HCT116 (cell line): ENCODE measurements around the gene CUL5. TPM values are rescaled to one million over a fixed set of nuclear protein-coding genes. Genes with fewer than 3 reads are reported as not detected.

Experiments
- ATAC-seq: fragments of 200-7000 bp; cut with Tn5 transposase; 2 replicates; pipeline ENCODE4 v1.9.1; 2020; ENCODE audit warnings: mild to moderate bottlenecking, moderate library complexity
- BruUV-seq: library from RNA; stranded (reverse); fragments of 400-500 nt; replicated peaks from 2 replicates; lab custom pipeline; 2021; lab: Mats Ljungman, UMichigan
- CTCF ChIA-PET: fragments of 300-600 bp; sonication (Branson Sonifier 250); formaldehyde crosslinking; loops from one replicate; lab custom pipeline; 2021; ENCODE audit warnings: antibody characterized with exemption; lab: Charles Lee
- POLR2A ChIA-PET: fragments of 300-600, 350-600 bp; sonication (Branson Sonifier 250); formaldehyde crosslinking; loops from one replicate; lab custom pipeline; 2021; ENCODE audit warnings: antibody characterized with exemption; lab: Charles Lee
- RAD21 ChIA-PET, 2 experiments: fragments of 300-600 bp; sonication (Branson Sonifier 250); formaldehyde crosslinking; loops; one replicate each; lab custom pipeline; 2023; ENCODE audit warnings: low total read pairs in 2 of 2; ENCODE audit not compliant: uncharacterized antibody in 2 of 2, unreplicated experiment in 2 of 2, low non-redundant PET in 1 of 2; lab: Charles Lee
- DNase-seq: peaks from one replicate; pipeline ENCODE4 v3.0.0-alpha.2; 2010; ENCODE audit warnings: low read depth, low spot score
- H2AFZ ChIP-seq: fragments of 200-600 bp; shearing (Covaris generic), sonication (generic); 2 replicates; pipeline ENCODE4 v1.6.1; 2017; ENCODE audit warnings: low read depth, mixed run types, mixed read lengths, antibody characterized with exemption, low read length; ENCODE audit not compliant: poor library complexity, severe bottlenecking
- H3K27ac ChIP-seq: 2 replicates; pipeline ENCODE4 v1.5.1; 2012; ENCODE audit warnings: low read depth, low read length
- H3K27me3 ChIP-seq: fragments of 200-600 bp; sonication (generic); 2 replicates; pipeline ENCODE4 v1.6.1; 2016; ENCODE audit warnings: mixed run types, low read length, mixed read lengths; ENCODE audit not compliant: insufficient read depth
- H3K36me3 ChIP-seq, 2 experiments: fragments of 200-500 bp in 1 of 2; fragments of 200-600 bp in 1 of 2; sonication (Bioruptor generic) in 1 of 2; sonication (generic) in 1 of 2; 2 replicates each; pipeline versions ENCODE4 v1.5.1 to v1.6.1; 2014 to 2016; ENCODE audit warnings: low read length in 2 of 2, inconsistent platforms in 1 of 2, mixed read lengths in 1 of 2, mixed run types in 1 of 2; ENCODE audit not compliant: insufficient read depth in 2 of 2, control insufficient read depth in 1 of 2
- H3K4me1 ChIP-seq, 2 experiments: fragments of 200-600 bp in 1 of 2; sonication (generic) in 1 of 2; 2 replicates each; pipeline versions ENCODE4 v1.5.1 to v1.6.1; 2012 to 2017; ENCODE audit warnings: low read length in 2 of 2, inconsistent platforms in 1 of 2, mild to moderate bottlenecking in 1 of 2, mixed read lengths in 1 of 2, mixed run types in 1 of 2, moderate library complexity in 1 of 2; ENCODE audit not compliant: insufficient read depth in 2 of 2, control insufficient read depth in 1 of 2
- H3K4me2 ChIP-seq: fragments of 200-600 bp; sonication (generic); 2 replicates; pipeline ENCODE4 v1.6.1; 2017; ENCODE audit warnings: mixed run types, low read length, mixed read lengths
- H3K4me3 ChIP-seq, 2 experiments: fragments of 200-600 bp in 1 of 2; sonication (generic) in 1 of 2; replicated peaks in 1 of 2; 2 replicates each; pipeline ENCODE4 v1.5.1; 2011 to 2016; ENCODE audit warnings: low read length in 2 of 2, control low read depth in 1 of 2, low read depth in 1 of 2, mild to moderate bottlenecking in 1 of 2, mixed read lengths in 1 of 2, mixed run types in 1 of 2
- H3K79me2 ChIP-seq: fragments of 200-600 bp; sonication (generic); 2 replicates; pipeline ENCODE4 v1.6.1; 2017; ENCODE audit warnings: mild to moderate bottlenecking, mixed run types, low read length, moderate library complexity, mixed read lengths; ENCODE audit not compliant: insufficient read depth
- H3K9ac ChIP-seq: fragments of 200-600 bp; sonication (generic); 2 replicates; pipeline ENCODE4 v1.6.1; 2016; ENCODE audit warnings: low read length, mixed read lengths
- H3K9me2 ChIP-seq: fragments of 200-600 bp; sonication (generic), shearing (Covaris generic); 2 replicates; pipeline ENCODE4 v1.6.1; 2017; ENCODE audit warnings: mixed run types, mild to moderate bottlenecking, moderate library complexity; ENCODE audit not compliant: insufficient read depth
- H3K9me3 ChIP-seq, 2 experiments: fragments of 200-500 bp in 1 of 2; fragments of 200-600 bp in 1 of 2; sonication (Bioruptor generic) in 1 of 2; sonication (generic) in 1 of 2; 2 replicates each; pipeline ENCODE4 v1.6.1; 2014 to 2017; ENCODE audit warnings: low read length in 2 of 2, mixed read lengths in 2 of 2, inconsistent platforms in 1 of 2, low read depth in 1 of 2, mild to moderate bottlenecking in 1 of 2, mixed run types in 1 of 2, moderate library complexity in 1 of 2; ENCODE audit not compliant: control insufficient read depth in 1 of 2, insufficient read depth in 1 of 2
- H4K20me1 ChIP-seq: fragments of 200-600 bp; sonication (generic), shearing (Covaris generic); 2 replicates; pipeline ENCODE4 v1.6.1; 2017; ENCODE audit warnings: mixed run types, mild to moderate bottlenecking, moderate library complexity; ENCODE audit not compliant: insufficient read depth
- CBX3 ChIP-seq: IDR thresholded peaks from 2 replicates; pipeline ENCODE4 v1.6.1; 2012; ENCODE audit warnings: low read depth
- EGR1 ChIP-seq: IDR thresholded peaks from 2 replicates; pipeline ENCODE4 v1.6.1; 2012; ENCODE audit warnings: low read depth
- EZH2phosphoT487 ChIP-seq: fragments of 200-600 bp; IDR thresholded peaks from 2 replicates; pipeline ENCODE4 v1.6.1; 2018; ENCODE audit warnings: antibody characterized with exemption, borderline replicate concordance
- JUND ChIP-seq: IDR thresholded peaks from 2 replicates; pipeline ENCODE4 v1.6.1; 2012
- POLR2A ChIP-seq: IDR thresholded peaks from 2 replicates; pipeline ENCODE4 v1.7.0; 2011; ENCODE audit warnings: borderline replicate concordance; ENCODE audit not compliant: insufficient read depth, insufficient read length; ENCODE audit errors: extremely low read depth
- SIN3A ChIP-seq: IDR thresholded peaks from 2 replicates; pipeline ENCODE4 v1.6.1; 2012; ENCODE audit warnings: low read depth
- SP1 ChIP-seq: IDR thresholded peaks from 2 replicates; pipeline ENCODE4 v1.6.1; 2012; ENCODE audit warnings: low read depth
- ZNF274 ChIP-seq: fragments of 200-500 bp; sonication (Bioruptor generic); IDR thresholded peaks from 2 replicates; pipeline ENCODE4 v1.6.1; 2014; ENCODE audit warnings: mild to moderate bottlenecking, low read depth, low read length, inconsistent platforms
- intact Hi-C: fragments of 100-400 bp; cut with micrococcal nuclease; formaldehyde crosslinking; loops from 2 replicates; pipeline ENCODE4 v1.10.0; 2022
- total RNA-seq: library from RNA; stranded (reverse); gene quantifications from one replicate; pipeline ENCODE4 v1.2.1, GENCODE V29; 2021; ENCODE audit not compliant: unreplicated experiment
- TF ChIP-seq, protein P1 (sequence below): IDR thresholded peaks from 2 replicates; pipeline ENCODE4 v1.6.1; 2012
- TF ChIP-seq, protein P2 (sequence below): IDR thresholded peaks from 2 replicates; pipeline ENCODE4 v1.6.1; 2012

Gene CUL5
- total RNA-seq, 1 experiment from 2014 or later = 41.9 TPM

DNA sequence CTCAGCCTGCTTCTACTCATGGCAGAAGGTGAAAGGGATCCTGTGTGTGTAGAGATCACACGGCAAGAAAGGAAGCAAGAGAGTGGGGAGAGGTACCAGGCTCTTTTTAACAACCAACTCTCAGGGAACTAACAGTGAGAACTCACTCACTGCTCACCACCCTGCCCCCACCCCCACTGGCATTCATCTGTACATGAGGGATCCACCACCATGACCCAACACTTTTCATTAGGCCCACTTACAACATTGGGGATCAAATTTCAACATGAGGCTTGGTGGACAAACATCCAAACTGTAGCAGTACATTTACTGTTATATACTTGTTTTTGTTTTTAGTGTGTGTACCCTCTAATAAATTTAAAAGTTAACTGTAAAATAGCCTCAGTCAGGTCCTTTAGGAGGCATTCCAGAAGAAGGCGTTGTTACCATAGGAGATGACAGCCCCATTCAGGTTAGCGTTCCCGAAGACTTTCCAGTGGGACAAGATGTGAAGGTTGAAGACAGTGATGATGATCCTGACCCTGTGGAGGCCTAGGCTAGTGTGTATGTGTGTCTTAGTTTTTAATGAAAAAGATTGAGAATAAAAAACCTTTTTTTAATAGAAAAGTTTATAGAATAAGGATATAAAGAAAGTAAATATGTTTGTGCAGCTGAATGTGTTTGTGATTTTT is 11.3 kb downstream of the CUL5 start:
- BruUV-seq = no TSS peak
- Histone ChIP-seq H3K79me2 (peaks cover 100% of the 10 kb centered on the region), H3K4me1 (no peaks in the 10 kb centered on the region; a peak in 2 of 4 replicates), H3K36me3 (no peaks in the 10 kb centered on the region), H3K9ac (no peak overlapping the region), H3K4me2 (no peak overlapping the region), H3K9me2 (no peaks in the 10 kb centered on the region), H3K9me3 (no peaks in the 10 kb centered on the region), H3K27ac (no peak overlapping the region), H2AFZ (no peak overlapping the region), H3K27me3 (no peaks in the 10 kb centered on the region), H4K20me1 (peaks cover 18% of the 10 kb centered on the region), H3K4me3 (no peak overlapping the region)
- ChIA-PET POLR2A (no interaction called here), RAD21 (no interaction called here), CTCF (interaction anchor here (1.0 kb wide), 1 partner anchor 20 kb away, joined by 3 read pairs; no protein-coding TSS in a partner anchor)
- intact Hi-C loops = no loop called here
- DNase-seq (no peak), ATAC-seq (no peak)
- TF ChIP-seq POLR2A (no peak), ZNF274 (no peak), CBX3 (no peak), SP1 (no peak), SIN3A (no peak), JUND (no peak), EGR1 (no peak), EZH2phosphoT487 (no peak)
- TF ChIP-seq, protein P1, sequence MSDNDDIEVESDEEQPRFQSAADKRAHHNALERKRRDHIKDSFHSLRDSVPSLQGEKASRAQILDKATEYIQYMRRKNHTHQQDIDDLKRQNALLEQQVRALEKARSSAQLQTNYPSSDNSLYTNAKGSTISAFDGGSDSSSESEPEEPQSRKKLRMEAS = no peak
- TF ChIP-seq, protein P2, sequence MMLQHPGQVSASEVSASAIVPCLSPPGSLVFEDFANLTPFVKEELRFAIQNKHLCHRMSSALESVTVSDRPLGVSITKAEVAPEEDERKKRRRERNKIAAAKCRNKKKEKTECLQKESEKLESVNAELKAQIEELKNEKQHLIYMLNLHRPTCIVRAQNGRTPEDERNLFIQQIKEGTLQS = no peak
